Neuronal stem cell (in vitro differentiated cells): ENCODE measurements around the gene PDGFC.

Experiments used
- DNase-seq: peaks from one replicate; pipeline ENCODE4 v3.0.0-alpha.2; 2013; ENCODE audit warnings: low spot score
- H2AFZ ChIP-seq: one replicate; pipeline ENCODE4 v1.6.1; 2013; ENCODE audit warnings: mild to moderate bottlenecking, low read length, inconsistent platforms
- H2AK5ac ChIP-seq: 2 replicates; pipeline ENCODE4 v1.6.1; 2013; ENCODE audit warnings: low read depth, mild to moderate bottlenecking, inconsistent platforms, low read length, moderate library complexity, mixed read lengths
- H2BK120ac ChIP-seq: 2 replicates; pipeline ENCODE4 v1.6.1; 2013; ENCODE audit warnings: low read depth, mild to moderate bottlenecking, inconsistent platforms, low read length, moderate library complexity, mixed read lengths
- H2BK12ac ChIP-seq: one replicate; pipeline ENCODE4 v1.6.1; 2013; ENCODE audit warnings: low read length, inconsistent platforms
- H2BK15ac ChIP-seq: 2 replicates; pipeline ENCODE4 v1.6.1; 2013; ENCODE audit warnings: mild to moderate bottlenecking, low read length, inconsistent platforms, mixed read lengths
- H2BK5ac ChIP-seq: one replicate; pipeline ENCODE4 v1.6.1; 2013; ENCODE audit warnings: inconsistent platforms, mild to moderate bottlenecking, low read length, moderate library complexity
- H3K14ac ChIP-seq: one replicate; pipeline ENCODE4 v1.6.1; 2013; ENCODE audit warnings: low read length, inconsistent platforms
- H3K18ac ChIP-seq: 2 replicates; pipeline ENCODE4 v1.6.1; 2013; ENCODE audit warnings: low read length, inconsistent platforms
- H3K23ac ChIP-seq: 2 replicates; pipeline ENCODE4 v1.6.1; 2013; ENCODE audit warnings: low read depth, mild to moderate bottlenecking, mixed read lengths, low read length, inconsistent platforms; ENCODE audit not compliant: poor library complexity
- H3K27ac ChIP-seq: replicated peaks from 3 replicates; pipeline ENCODE4 v1.5.1; 2013; ENCODE audit warnings: low read length, inconsistent platforms
- H3K27me3 ChIP-seq, 3 experiments: 2 replicates each; pipeline ENCODE4 v1.6.1; 2013; ENCODE audit warnings: low read length in 3 of 3, mild to moderate bottlenecking in 2 of 3, inconsistent platforms in 1 of 3, low read depth in 1 of 3, mixed read lengths in 1 of 3, moderate library complexity in 1 of 3; ENCODE audit not compliant: control insufficient read depth in 3 of 3, insufficient read depth in 3 of 3
- H3K36me3 ChIP-seq, 2 donors: replicated peaks in 1 of 2; 2 replicates each; pipeline ENCODE4 v1.6.1; 2013; ENCODE audit warnings: low read length in 2 of 2; ENCODE audit not compliant: control insufficient read depth in 2 of 2, insufficient read depth in 2 of 2
- H3K4ac ChIP-seq: 2 replicates; pipeline ENCODE4 v1.6.1; 2013; ENCODE audit warnings: inconsistent platforms, mild to moderate bottlenecking, low read length, moderate library complexity
- H3K4me1 ChIP-seq, 2 donors: 1 replicate in 1 of 2; 2 replicates in 1 of 2; pipeline ENCODE4 v1.6.1; 2013; ENCODE audit warnings: low read length in 2 of 2, low read depth in 1 of 2; ENCODE audit not compliant: control insufficient read depth in 2 of 2, insufficient read depth in 1 of 2
- H3K4me2 ChIP-seq: one replicate; pipeline ENCODE4 v1.6.1; 2013; ENCODE audit warnings: mild to moderate bottlenecking, low read length, inconsistent platforms; ENCODE audit not compliant: insufficient read depth, poor library complexity, severe bottlenecking
- H3K4me3 ChIP-seq, 2 donors: 2 replicates each; pipeline ENCODE4 v1.5.1; 2013; ENCODE audit warnings: low read length in 2 of 2, mild to moderate bottlenecking in 2 of 2, inconsistent platforms in 1 of 2, moderate library complexity in 1 of 2
- H3K79me1 ChIP-seq: one replicate; pipeline ENCODE4 v1.6.1; 2013; ENCODE audit warnings: low read depth, mild to moderate bottlenecking, inconsistent platforms, low read length, moderate library complexity
- H3K9ac ChIP-seq: one replicate; pipeline ENCODE4 v1.6.1; 2013; ENCODE audit warnings: mild to moderate bottlenecking, low read depth, low read length, inconsistent platforms; ENCODE audit not compliant: poor library complexity
- H3K9me3 ChIP-seq, 2 donors: replicated peaks in 1 of 2; 2 replicates each; pipeline versions ENCODE3 to v1.6.1; 2013; ENCODE audit warnings: low read length in 2 of 2, mild to moderate bottlenecking in 2 of 2, inconsistent platforms in 1 of 2, low read depth in 1 of 2, mixed read lengths in 1 of 2, moderate library complexity in 1 of 2; ENCODE audit not compliant: control insufficient read depth in 2 of 2, insufficient read depth in 1 of 2
- H4K8ac ChIP-seq: one replicate; pipeline ENCODE4 v1.6.1; 2013; ENCODE audit warnings: low read depth, mild to moderate bottlenecking, inconsistent platforms, low read length, moderate library complexity
- H4K91ac ChIP-seq: one replicate; pipeline ENCODE4 v1.6.1; 2013; ENCODE audit warnings: low read length, low read depth, mild to moderate bottlenecking, inconsistent platforms; ENCODE audit not compliant: poor library complexity
- WGBS, 2 donors: extraction: QIAGEN DNeasy Blood & Tissue Kit; methylation state at CpG; one replicate each; pipeline ENCODE4 v1.1.7; 2013; ENCODE audit warnings: missing lambda C conversion rate in 2 of 2, mixed read lengths in 1 of 2; ENCODE audit not compliant: insufficient read length in 2 of 2, insufficient replicate concordance in 1 of 2; ENCODE audit errors: extremely low coverage in 2 of 2; 5-methylcytosine and 5-hydroxymethylcytosine counted together

PDGFC gene

DNA sequence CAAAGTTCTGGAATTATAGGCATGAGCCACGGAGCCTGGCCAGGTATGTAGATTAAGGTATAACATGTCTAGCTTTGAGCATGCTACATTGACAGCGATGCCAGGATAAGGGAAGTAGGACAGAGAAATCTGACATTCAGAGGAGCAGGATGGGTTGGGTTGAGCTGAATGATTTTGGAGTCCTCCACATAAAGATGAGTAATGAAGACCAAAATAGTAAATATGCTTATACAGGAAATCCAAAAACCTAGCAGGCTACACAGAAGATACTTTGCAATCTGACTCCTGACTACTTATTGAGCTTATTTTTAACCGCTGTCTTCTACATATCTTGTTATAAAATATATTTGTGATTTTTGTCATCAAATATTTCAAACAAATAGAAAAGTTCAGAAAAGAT is 69.7 kb downstream of the PDGFC start:
- Histone ChIP-seq H3K27me3 (no peaks in the 10 kb centered on the region), H3K18ac (no peak overlapping the region), H3K4ac (no peak overlapping the region), H2AFZ (no peak overlapping the region), H3K4me1 (peaks cover 0 to under 1% of the 10 kb centered on the region in 2 donors), H4K8ac (no peak overlapping the region), H3K79me1 (no peaks in the 10 kb centered on the region), H2BK12ac (no peak overlapping the region), H2AK5ac (no peak overlapping the region), H3K27ac (no peak overlapping the region), H3K4me2 (no peak overlapping the region), H3K14ac (no peak overlapping the region), H4K91ac (no peak overlapping the region), H3K9ac (no peak overlapping the region), H3K23ac (no peak overlapping the region), H3K36me3 (no peaks in the 10 kb centered on the region), H2BK15ac (no peak overlapping the region), H3K4me3 (no peak overlapping the region), H2BK120ac (no peak overlapping the region), H3K9me3 (no peaks in the 10 kb centered on the region), H2BK5ac (no peak overlapping the region)
- DNase-seq: no peak
- no CpG with 5 or more reads among the region's 3 CpGs for WGBS, 2 donors

DNA sequence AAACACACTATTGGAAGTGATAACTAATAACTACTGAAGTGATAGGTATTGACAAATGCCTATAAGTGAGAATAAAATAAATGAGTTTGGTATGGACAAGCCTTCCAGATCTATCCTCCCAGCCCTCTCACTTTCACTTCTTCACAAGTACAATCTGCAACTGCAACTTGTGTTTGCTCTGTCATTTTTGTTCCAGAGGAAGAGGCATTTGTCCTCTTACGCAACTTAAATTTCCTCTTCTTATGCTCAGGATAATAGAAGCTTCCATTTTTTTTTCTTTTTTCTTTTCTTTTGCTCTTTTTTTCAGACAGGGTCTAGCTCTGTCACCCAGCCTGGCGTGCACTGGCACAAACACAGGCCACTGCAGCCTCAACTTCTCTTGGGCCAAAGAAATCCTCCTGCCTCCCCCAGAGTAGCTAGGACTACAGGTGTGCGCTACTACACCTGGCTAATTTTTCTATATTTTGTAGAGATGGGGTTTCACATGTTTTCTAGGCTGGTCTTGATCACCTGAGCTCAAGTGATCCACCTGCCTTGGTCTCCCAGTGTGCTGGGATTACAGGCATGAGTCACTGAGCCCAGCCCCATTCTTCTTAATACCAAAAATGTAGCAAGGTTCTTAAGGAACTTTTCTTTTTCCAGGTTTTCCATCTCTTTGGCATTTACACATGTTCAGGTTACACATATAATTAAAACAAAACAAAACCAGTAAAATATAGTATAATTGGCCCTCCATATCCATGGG is 73.1 kb downstream of the PDGFC start:
- WGBS, 2 donors: no CpG with 5 or more reads among the region's 3 CpGs
- H3K4me3 ChIP-seq: no peak overlapping the region
- no peak overlapping the region for H3K14ac ChIP-seq

GRCh38 chr4:156896527-156896926 is 75.1 kb downstream of the PDGFC start:
- no peak overlapping the region for H2BK12ac ChIP-seq
- H3K36me3 ChIP-seq: no peaks in the 10 kb centered on the region
- no peak overlapping the region for H3K4me2 ChIP-seq
- no peaks in the 10 kb centered on the region for H3K27me3 ChIP-seq
- H3K9me3 ChIP-seq: no peaks in the 10 kb centered on the region
- no peak overlapping the region for H2BK5ac ChIP-seq
- no peak overlapping the region for H3K27ac ChIP-seq
- H3K9ac ChIP-seq: no peak overlapping the region
- no peak overlapping the region for H4K8ac ChIP-seq
- WGBS, 2 donors: no CpG with 5 or more reads among the region's 1 CpG
- DNase-seq: no peak
- no peak overlapping the region for H4K91ac ChIP-seq
- no peak overlapping the region for H3K4ac ChIP-seq
- H2AFZ ChIP-seq: no peak overlapping the region
- H2BK120ac ChIP-seq: no peak overlapping the region
- H3K14ac ChIP-seq: no peak overlapping the region
- no peak overlapping the region for H2AK5ac ChIP-seq
- no peak overlapping the region for H3K4me3 ChIP-seq
- peaks cover 0 to 9% of the 10 kb centered on the region in 2 donors for H3K4me1 ChIP-seq
- no peak overlapping the region for H3K23ac ChIP-seq
- no peaks in the 10 kb centered on the region for H3K79me1 ChIP-seq
- H2BK15ac ChIP-seq: no peak overlapping the region
- no peak overlapping the region for H3K18ac ChIP-seq

More for the DNA sequence above, 73.1 kb downstream of the PDGFC start:
- H4K8ac ChIP-seq: no peak overlapping the region
- H3K4ac ChIP-seq: no peak overlapping the region
- H2BK12ac ChIP-seq: no peak overlapping the region
- no peak overlapping the region for H2BK5ac ChIP-seq
- H3K27me3 ChIP-seq: no peaks in the 10 kb centered on the region
- no peaks in the 10 kb centered on the region for H3K9me3 ChIP-seq
- no peak overlapping the region for H3K4me2 ChIP-seq
- H3K23ac ChIP-seq: no peak overlapping the region
- no peak overlapping the region for H3K18ac ChIP-seq
- H3K9ac ChIP-seq: no peak overlapping the region
- H3K4me1 ChIP-seq: peaks cover 0 to 9% of the 10 kb centered on the region in 2 donors
- H2BK15ac ChIP-seq: no peak overlapping the region
- no peak for DNase-seq
- H4K91ac ChIP-seq: no peak overlapping the region
- no peak overlapping the region for H2AK5ac ChIP-seq
- H3K36me3 ChIP-seq: no peaks in the 10 kb centered on the region
- no peak overlapping the region for H2BK120ac ChIP-seq
- H2AFZ ChIP-seq: no peak overlapping the region
- H3K27ac ChIP-seq: no peak overlapping the region
- no peaks in the 10 kb centered on the region for H3K79me1 ChIP-seq

- Histone ChIP-seq H2BK15ac (no peak overlapping the region), H3K4me1 (peaks cover 0 to 9% of the 10 kb centered on the region in 2 donors), H3K4me2 (no peak overlapping the region), H3K9ac (no peak overlapping the region), H3K79me1 (no peaks in the 10 kb centered on the region), H3K18ac (no peak overlapping the region), H2BK12ac (no peak overlapping the region), H3K4ac (no peak overlapping the region), H4K91ac (no peak overlapping the region), H2BK120ac (no peak overlapping the region), H3K4me3 (no peak overlapping the region), H3K14ac (no peak overlapping the region), H2BK5ac (no peak overlapping the region), H3K23ac (no peak overlapping the region), H4K8ac (no peak overlapping the region), H3K27me3 (no peaks in the 10 kb centered on the region), H2AK5ac (no peak overlapping the region), H2AFZ (no peak overlapping the region), H3K36me3 (no peaks in the 10 kb centered on the region), H3K9me3 (no peaks in the 10 kb centered on the region), H3K27ac (no peak overlapping the region)
- no peak for DNase-seq
- no CpG with 5 or more reads among the region's 1 CpG for WGBS, 2 donors
These were observed 77.4 kb downstream of the PDGFC start for GRCh38 chr4:156894234-156894633.
